Measurements from ENCODE around the gene MRPL17. TPM values are rescaled to one million over a fixed set of nuclear protein-coding genes. Genes with fewer than 3 reads are reported as not detected.

The MRPL17 gene
- total and polyA plus RNA-seq, 2 experiments from 2014 or later = 26.7 to 81.8 TPM

GRCh38 chr11:6677018-6677417, 6.1 kb downstream of the MRPL17 start:
- Mint-ChIP-seq H3K4me3 (no peak overlapping the region), H3K36me3 (ENCODE audit: low read depth) (peaks cover 28% of the 10 kb centered on the region), H3K9me3 (no peaks in the 10 kb centered on the region), H3K27ac (no peak overlapping the region), H3K4me1 (peaks cover 7% of the 10 kb centered on the region; the same call in 2 of the 3 replicates), H3K27me3 (ENCODE audit: insufficient read depth, low read depth, poor library complexity) (no peaks in the 10 kb centered on the region)
- no peaks in the 10 kb centered on the region; the same call in 1 of the 2 replicates for H3K9me2 ChIP-seq (ENCODE audit: insufficient read depth)
- H3F3A ChIP-seq (replicated peaks; ENCODE audit: low read depth) = peaks cover 15% of the 10 kb centered on the region; the same call in 1 of the 2 replicates
- TF ChIP-seq CTCF (conservative IDR thresholded peaks at IDR 0.05; ENCODE audit: low read depth in 2 of 2) = no peak
- TF ChIP-seq STAT1 (IDR thresholded peaks at IDR 0.05; ENCODE audit: unreplicated experiment) = no peak
- no peak for TF ChIP-seq ZNF114 (CRISPR knock-in tag; IDR thresholded peaks at IDR 0.05)
- no peak for TF ChIP-seq REST (IDR thresholded peaks at IDR 0.05; ENCODE audit: unreplicated experiment)
- no peak for TF ChIP-seq JUNB (IDR thresholded peaks at IDR 0.05; ENCODE audit: unreplicated experiment)
- no peak for TF ChIP-seq NANOG (IDR thresholded peaks at IDR 0.05; ENCODE audit: borderline replicate concordance)
- TF ChIP-seq POLR2AphosphoS5 (IDR thresholded peaks at IDR 0.05; ENCODE audit: low read depth) = no peak
- no peak for TF ChIP-seq ZNF331 (CRISPR knock-in tag; IDR thresholded peaks at IDR 0.05; ENCODE audit: low read depth)
- no peak for TF ChIP-seq EZH2phosphoT487 (IDR thresholded peaks at IDR 0.05; ENCODE audit: unreplicated experiment)
- no peak for TF ChIP-seq CREB1 (CRISPR knock-in tag; IDR thresholded peaks at IDR 0.05; ENCODE audit: low read depth)
- no peak for TF ChIP-seq ETS1 (IDR thresholded peaks at IDR 0.05)
- TF ChIP-seq ZNF462 (CRISPR knock-in tag; IDR thresholded peaks at IDR 0.05) = no peak
- TF ChIP-seq EZH2 (IDR thresholded peaks at IDR 0.05; ENCODE audit: low read depth, unreplicated experiment) = no peak
- H2AFZ ChIP-seq = no peak overlapping the region
- peaks cover 11% of the 10 kb centered on the region for H3K79me2 ChIP-seq (replicated peaks; ENCODE audit: insufficient read depth)
- peaks cover 17% of the 10 kb centered on the region for H3K36me3 ChIP-seq (ENCODE audit: insufficient read depth)
- DNase-seq (ENCODE audit: low spot score) (no peak), ATAC-seq (no peak)
- no peaks in the 10 kb centered on the region for H3K27me3 ChIP-seq (ENCODE audit: insufficient read depth)
- peaks cover 17% of the 10 kb centered on the region for H4K20me1 ChIP-seq (replicated peaks; ENCODE audit: insufficient read depth)
- no peaks in the 10 kb centered on the region for H3K4me1 ChIP-seq (ENCODE audit: insufficient read depth)
- H3K27ac ChIP-seq (ENCODE audit: low read depth) = no peak overlapping the region
- H3K4me3 ChIP-seq = no peak overlapping the region
- no peak overlapping the region for H3K4me2 ChIP-seq

Data from GM23338 (cell line).